Fibroblast of the aortic adventitia (primary cell): ENCODE data around the gene MRM3. TPM values are rescaled to one million over a fixed set of nuclear protein-coding genes. Genes with fewer than 3 reads are reported as not detected.
"Not testable (repeated sequence)": the region's sequence is repeated elsewhere in the genome, so short reads cannot be mapped to it uniquely, and the experiment has no call there.

Experiments used
- DNase-seq: peaks from one replicate; pipeline ENCODE4 v3.0.0-alpha.2; 2010; ENCODE audit warnings: low read depth
- H3K4me3 ChIP-seq: 2 replicates; pipeline ENCODE4 v1.5.1; 2011; ENCODE audit warnings: low read depth, mild to moderate bottlenecking, control low read depth, low read length, moderate library complexity
- total RNA-seq: library from RNA; depleted of rRNA; stranded (reverse); fragments of >200 nt; gene quantifications from 2 replicates; pipeline ENCODE4 v1.2.3, GENCODE V29; 2012; ENCODE audit warnings: low replicate concordance
- TF ChIP-seq, protein P1 (sequence below): IDR thresholded peaks from 2 replicates; pipeline ENCODE4 v1.5.1; 2011; ENCODE audit warnings: mild to moderate bottlenecking, low read length, control low read depth, inconsistent platforms; ENCODE audit not compliant: insufficient read depth

The MRM3 gene
- total RNA-seq, 1 donor: 15.8 TPM

- no peak for DNase-seq
- TF ChIP-seq, protein P1, sequence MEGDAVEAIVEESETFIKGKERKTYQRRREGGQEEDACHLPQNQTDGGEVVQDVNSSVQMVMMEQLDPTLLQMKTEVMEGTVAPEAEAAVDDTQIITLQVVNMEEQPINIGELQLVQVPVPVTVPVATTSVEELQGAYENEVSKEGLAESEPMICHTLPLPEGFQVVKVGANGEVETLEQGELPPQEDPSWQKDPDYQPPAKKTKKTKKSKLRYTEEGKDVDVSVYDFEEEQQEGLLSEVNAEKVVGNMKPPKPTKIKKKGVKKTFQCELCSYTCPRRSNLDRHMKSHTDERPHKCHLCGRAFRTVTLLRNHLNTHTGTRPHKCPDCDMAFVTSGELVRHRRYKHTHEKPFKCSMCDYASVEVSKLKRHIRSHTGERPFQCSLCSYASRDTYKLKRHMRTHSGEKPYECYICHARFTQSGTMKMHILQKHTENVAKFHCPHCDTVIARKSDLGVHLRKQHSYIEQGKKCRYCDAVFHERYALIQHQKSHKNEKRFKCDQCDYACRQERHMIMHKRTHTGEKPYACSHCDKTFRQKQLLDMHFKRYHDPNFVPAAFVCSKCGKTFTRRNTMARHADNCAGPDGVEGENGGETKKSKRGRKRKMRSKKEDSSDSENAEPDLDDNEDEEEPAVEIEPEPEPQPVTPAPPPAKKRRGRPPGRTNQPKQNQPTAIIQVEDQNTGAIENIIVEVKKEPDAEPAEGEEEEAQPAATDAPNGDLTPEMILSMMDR: no peak
- no peak overlapping the region for H3K4me3 ChIP-seq
Observed at GRCh38 chr17:742147-742793, 39.9 kb upstream of the MRM3 start.

DNA sequence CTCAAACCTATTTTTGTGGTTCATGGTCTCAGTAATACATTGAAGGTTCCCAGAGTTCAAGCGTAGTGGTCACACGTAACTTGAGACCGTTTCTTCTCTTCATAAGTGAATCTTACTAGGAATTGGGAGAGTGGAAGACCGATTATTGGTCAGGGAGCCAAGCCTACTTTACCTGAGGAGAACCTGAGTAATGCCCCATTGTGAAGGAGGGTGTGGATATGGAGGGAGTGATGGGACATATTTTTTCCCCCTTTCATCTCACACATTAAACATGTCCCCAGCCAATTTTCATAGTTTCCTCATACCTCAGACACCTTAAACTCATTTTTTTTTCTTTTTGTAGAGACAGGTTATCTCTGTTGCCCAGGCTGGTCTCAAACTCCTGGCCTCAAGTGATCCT is 39.0 kb upstream of the MRM3 start:
- no peak overlapping the region for H3K4me3 ChIP-seq
- no peak for DNase-seq
- TF ChIP-seq, protein P1: no peak

- no peak overlapping the region for H3K4me3 ChIP-seq
- TF ChIP-seq, protein P1: no peak
- DNase-seq: no peak
Observed at GRCh38 chr17:744937-745336, 37.2 kb upstream of the MRM3 start.

DNA sequence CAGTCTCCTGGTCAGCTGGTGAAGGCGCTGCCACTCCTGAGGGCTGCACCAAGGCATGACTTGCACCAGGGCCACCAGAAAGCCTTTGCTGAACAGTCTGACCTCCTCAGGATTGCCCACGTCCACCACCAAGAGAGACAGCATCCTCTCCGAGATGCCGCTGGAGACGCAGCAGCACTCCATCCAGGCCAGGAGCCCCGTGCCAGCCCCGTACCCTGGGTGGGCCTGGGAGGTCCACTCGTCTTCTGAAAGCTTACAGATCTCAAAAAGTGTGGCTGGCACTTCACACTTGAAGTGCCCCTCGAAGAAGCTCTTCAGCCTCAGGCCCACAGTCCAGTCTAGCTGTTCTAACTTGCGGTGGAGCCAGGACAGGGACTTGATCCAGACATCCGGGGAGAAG is 36.7 kb upstream of the MRM3 start:
- no peak for DNase-seq
- TF ChIP-seq, protein P1: no peak
- H3K4me3 ChIP-seq: no peak overlapping the region

DNA sequence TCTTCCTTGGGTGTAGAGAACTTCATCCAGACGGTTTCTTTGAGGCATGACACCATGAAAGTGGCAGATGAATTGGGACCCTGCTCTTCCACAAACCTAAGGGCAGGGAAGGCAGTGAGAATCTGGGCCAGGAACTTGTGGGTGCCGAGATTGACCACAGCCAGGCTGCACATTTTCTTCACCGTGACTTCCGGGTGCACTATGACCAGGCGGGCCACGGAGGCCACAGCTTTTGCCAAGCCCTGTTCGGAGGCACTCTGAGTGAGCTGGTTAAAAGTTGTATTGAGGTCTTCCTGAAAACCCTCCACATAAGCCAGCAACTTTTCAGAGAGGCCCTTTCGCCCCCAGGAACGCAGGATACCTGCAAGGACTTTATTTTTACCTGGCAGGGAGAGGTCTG is 36.0 kb upstream of the MRM3 start:
- DNase-seq: no peak
- TF ChIP-seq, protein P1: no peak
- no peak overlapping the region for H3K4me3 ChIP-seq

GRCh38 chr17:746783-747629 is 35.1 kb upstream of the MRM3 start:
- TF ChIP-seq, protein P1: no peak
- no peak for DNase-seq
- no peak overlapping the region for H3K4me3 ChIP-seq

GRCh38 chr17:748604-749003 is 33.5 kb upstream of the MRM3 start:
- H3K4me3 ChIP-seq, DNase-seq: not testable (repeated sequence)

DNA sequence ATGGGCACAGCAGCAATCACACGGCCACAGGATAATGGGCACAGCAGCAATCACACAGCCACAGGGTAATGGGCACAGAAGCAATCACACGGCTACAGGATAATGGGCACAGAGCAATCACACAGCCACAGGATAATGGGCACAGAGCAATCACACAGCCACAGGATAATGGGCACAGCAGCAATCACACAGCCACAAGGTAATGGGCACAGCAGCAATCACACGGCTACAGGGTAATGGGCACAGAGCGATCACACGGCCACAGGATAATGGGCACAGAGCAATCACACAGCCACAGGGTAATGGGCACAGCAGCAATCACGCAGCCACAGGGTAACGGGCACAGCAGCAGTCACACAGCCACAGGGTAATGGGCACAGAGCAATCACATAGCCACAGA is 32.8 kb upstream of the MRM3 start:
- DNase-seq, H3K4me3 ChIP-seq: not testable (repeated sequence)
